ENCODE measurements around the gene FEM1C.
A peak's percentile ranks its signal among the peaks of the same experiment; 100 is the strongest.

The FEM1C gene

GRCh38 chr5:115548683-115549082, 4.1 kb upstream of the FEM1C start:
- Histone ChIP-seq H3K9ac (ENCODE audit: low read depth, low read length) (no peak overlapping the region), H3K9me3 (ENCODE audit: control insufficient read depth, insufficient read depth, low read length) (peaks cover 8% of the 10 kb centered on the region; the same call in 1 of the 2 replicates), H3K4me1 (ENCODE audit: insufficient read depth, low read length) (no peaks in the 10 kb centered on the region), H3K36me3 (ENCODE audit: insufficient read depth, low read length) (no peaks in the 10 kb centered on the region)

GRCh38 chr5:115545351-115545882, 842 bp upstream of the FEM1C start:
- Histone ChIP-seq H3K9me3 (ENCODE audit: control insufficient read depth, insufficient read depth, low read length) (peaks cover 8% of the 10 kb centered on the region; the same call in 1 of the 2 replicates), H3K4me1 (ENCODE audit: insufficient read depth, low read length) (peaks cover 9% of the 10 kb centered on the region), H3K36me3 (ENCODE audit: insufficient read depth, low read length) (no peaks in the 10 kb centered on the region), H3K9ac (ENCODE audit: low read depth, low read length) (peak overlapping the region; percentile 51; the same call in 1 of the 2 replicates)

GRCh38 chr5:115544043-115544435, 536 bp downstream of the FEM1C start:
- Histone ChIP-seq H3K9me3 (ENCODE audit: control insufficient read depth, insufficient read depth, low read length) (peaks cover 8% of the 10 kb centered on the region; the same call in 1 of the 2 replicates), H3K9ac (ENCODE audit: low read depth, low read length) (peak overlapping the region; percentile 85), H3K4me1 (ENCODE audit: insufficient read depth, low read length) (peaks cover 9% of the 10 kb centered on the region), H3K36me3 (ENCODE audit: insufficient read depth, low read length) (no peaks in the 10 kb centered on the region; the same call in 1 of the 2 replicates)

GRCh38 chr5:115543365-115544042, 1.1 kb downstream of the FEM1C start:
- H3K9ac ChIP-seq (ENCODE audit: low read depth, low read length) = peak overlapping the region; percentile 85
- H3K9me3 ChIP-seq (ENCODE audit: control insufficient read depth, insufficient read depth, low read length) = peaks cover 8% of the 10 kb centered on the region; the same call in 1 of the 2 replicates
- no peaks in the 10 kb centered on the region; the same call in 1 of the 2 replicates for H3K36me3 ChIP-seq (ENCODE audit: insufficient read depth, low read length)

GRCh38 chr5:115542651-115543364, 1.8 kb downstream of the FEM1C start:
- H3K36me3 ChIP-seq (ENCODE audit: insufficient read depth, low read length) = no peaks in the 10 kb centered on the region; the same call in 1 of the 2 replicates
- peak overlapping the region; percentile 85; the same call in 1 of the 2 replicates for H3K9ac ChIP-seq (ENCODE audit: low read depth, low read length)
- peaks cover 8% of the 10 kb centered on the region; the same call in 1 of the 2 replicates for H3K9me3 ChIP-seq (ENCODE audit: control insufficient read depth, insufficient read depth, low read length)
- peaks cover 9% of the 10 kb centered on the region for H3K4me1 ChIP-seq (ENCODE audit: insufficient read depth, low read length)

More at GRCh38 chr5:115543365-115544042, 1.1 kb downstream of the FEM1C start:
- H3K4me1 ChIP-seq (ENCODE audit: insufficient read depth, low read length) = peaks cover 9% of the 10 kb centered on the region

GRCh38 chr5:115542086-115542485, 2.5 kb downstream of the FEM1C start:
- H3K36me3 ChIP-seq (ENCODE audit: insufficient read depth, low read length) = no peaks in the 10 kb centered on the region; the same call in 1 of the 2 replicates
- peak overlapping the region; percentile 85; the same call in 1 of the 2 replicates for H3K9ac ChIP-seq (ENCODE audit: low read depth, low read length)
- H3K9me3 ChIP-seq (ENCODE audit: control insufficient read depth, insufficient read depth, low read length) = peaks cover 8% of the 10 kb centered on the region; the same call in 1 of the 2 replicates
- peaks cover 9% of the 10 kb centered on the region for H3K4me1 ChIP-seq (ENCODE audit: insufficient read depth, low read length)

- Histone ChIP-seq H3K36me3 (ENCODE audit: insufficient read depth, low read length) (no peaks in the 10 kb centered on the region; the same call in 1 of the 2 replicates), H3K9me3 (ENCODE audit: control insufficient read depth, insufficient read depth, low read length) (peaks cover 8% of the 10 kb centered on the region; the same call in 1 of the 2 replicates), H3K4me1 (ENCODE audit: insufficient read depth, low read length) (peaks cover 9% of the 10 kb centered on the region), H3K9ac (ENCODE audit: low read depth, low read length) (peak overlapping the region; percentile 85; the same call in 1 of the 2 replicates)
Measured at GRCh38 chr5:115541611-115542010, 3.0 kb downstream of the FEM1C start.

- Histone ChIP-seq H3K9ac (ENCODE audit: low read depth, low read length) (no peak overlapping the region), H3K9me3 (ENCODE audit: control insufficient read depth, insufficient read depth, low read length) (no peaks in the 10 kb centered on the region), H3K4me1 (ENCODE audit: insufficient read depth, low read length) (peaks cover 5% of the 10 kb centered on the region; the same call in 1 of the 2 replicates), H3K36me3 (ENCODE audit: insufficient read depth, low read length) (no peaks in the 10 kb centered on the region; the same call in 1 of the 2 replicates)
Measured at GRCh38 chr5:115535479-115536035, 9.0 kb downstream of the FEM1C start.

GRCh38 chr5:115532517-115532916, 12.1 kb downstream of the FEM1C start:
- peaks cover 3% of the 10 kb centered on the region; the same call in 1 of the 2 replicates for H3K4me1 ChIP-seq (ENCODE audit: insufficient read depth, low read length)
- H3K36me3 ChIP-seq (ENCODE audit: insufficient read depth, low read length) = no peaks in the 10 kb centered on the region
- no peak overlapping the region for H3K9ac ChIP-seq (ENCODE audit: low read depth, low read length)
- H3K9me3 ChIP-seq (ENCODE audit: control insufficient read depth, insufficient read depth, low read length) = no peaks in the 10 kb centered on the region

- no peak overlapping the region for H3K9ac ChIP-seq (ENCODE audit: low read depth, low read length)
- no peaks in the 10 kb centered on the region for H3K9me3 ChIP-seq (ENCODE audit: control insufficient read depth, insufficient read depth, low read length)
- H3K4me1 ChIP-seq (ENCODE audit: insufficient read depth, low read length) = peaks cover 3% of the 10 kb centered on the region; the same call in 1 of the 2 replicates
- H3K36me3 ChIP-seq (ENCODE audit: insufficient read depth, low read length) = no peaks in the 10 kb centered on the region
Measured at GRCh38 chr5:115531787-115532367, 12.7 kb downstream of the FEM1C start.

GRCh38 chr5:115531380-115531779, 13.2 kb downstream of the FEM1C start:
- Histone ChIP-seq H3K36me3 (ENCODE audit: insufficient read depth, low read length) (no peaks in the 10 kb centered on the region), H3K4me1 (ENCODE audit: insufficient read depth, low read length) (peaks cover 3% of the 10 kb centered on the region; the same call in 1 of the 2 replicates), H3K9ac (ENCODE audit: low read depth, low read length) (no peak overlapping the region), H3K9me3 (ENCODE audit: control insufficient read depth, insufficient read depth, low read length) (no peaks in the 10 kb centered on the region)

GRCh38 chr5:115530426-115530825, 14.1 kb downstream of the FEM1C start:
- Histone ChIP-seq H3K9me3 (ENCODE audit: control insufficient read depth, insufficient read depth, low read length) (no peaks in the 10 kb centered on the region), H3K4me1 (ENCODE audit: insufficient read depth, low read length) (peaks cover 3% of the 10 kb centered on the region; the same call in 1 of the 2 replicates), H3K9ac (ENCODE audit: low read depth, low read length) (no peak overlapping the region; the same call in 1 of the 2 replicates), H3K36me3 (ENCODE audit: insufficient read depth, low read length) (no peaks in the 10 kb centered on the region)

GRCh38 chr5:115526604-115527003, 18.0 kb downstream of the FEM1C start:
- H3K9me3 ChIP-seq (ENCODE audit: control insufficient read depth, insufficient read depth, low read length) = no peaks in the 10 kb centered on the region
- H3K36me3 ChIP-seq (ENCODE audit: insufficient read depth, low read length) = peaks cover 11% of the 10 kb centered on the region; the same call in 1 of the 2 replicates
- no peak overlapping the region for H3K9ac ChIP-seq (ENCODE audit: low read depth, low read length)
- H3K4me1 ChIP-seq (ENCODE audit: insufficient read depth, low read length) = peaks cover 10% of the 10 kb centered on the region; the same call in 1 of the 2 replicates
